Erythroblast (primary cell): ENCODE measurements around the gene MPO.

Experiments used
- DNase-seq, 2 experiments: peaks; one replicate each; lab custom pipeline; 2025; lab: John Stamatoyannopoulos, UW
- GATA1 ChIP-seq: IDR thresholded peaks from 2 replicates; pipeline ENCODE4 v1.6.1; 2011; ENCODE audit warnings: low read depth, mild to moderate bottlenecking, control low read depth, low read length, moderate library complexity
- POLR2A ChIP-seq: IDR thresholded peaks from 2 replicates; pipeline ENCODE4 v1.6.1; 2011; ENCODE audit warnings: mild to moderate bottlenecking, low read length

Gene MPO, protein sequence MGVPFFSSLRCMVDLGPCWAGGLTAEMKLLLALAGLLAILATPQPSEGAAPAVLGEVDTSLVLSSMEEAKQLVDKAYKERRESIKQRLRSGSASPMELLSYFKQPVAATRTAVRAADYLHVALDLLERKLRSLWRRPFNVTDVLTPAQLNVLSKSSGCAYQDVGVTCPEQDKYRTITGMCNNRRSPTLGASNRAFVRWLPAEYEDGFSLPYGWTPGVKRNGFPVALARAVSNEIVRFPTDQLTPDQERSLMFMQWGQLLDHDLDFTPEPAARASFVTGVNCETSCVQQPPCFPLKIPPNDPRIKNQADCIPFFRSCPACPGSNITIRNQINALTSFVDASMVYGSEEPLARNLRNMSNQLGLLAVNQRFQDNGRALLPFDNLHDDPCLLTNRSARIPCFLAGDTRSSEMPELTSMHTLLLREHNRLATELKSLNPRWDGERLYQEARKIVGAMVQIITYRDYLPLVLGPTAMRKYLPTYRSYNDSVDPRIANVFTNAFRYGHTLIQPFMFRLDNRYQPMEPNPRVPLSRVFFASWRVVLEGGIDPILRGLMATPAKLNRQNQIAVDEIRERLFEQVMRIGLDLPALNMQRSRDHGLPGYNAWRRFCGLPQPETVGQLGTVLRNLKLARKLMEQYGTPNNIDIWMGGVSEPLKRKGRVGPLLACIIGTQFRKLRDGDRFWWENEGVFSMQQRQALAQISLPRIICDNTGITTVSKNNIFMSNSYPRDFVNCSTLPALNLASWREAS

DNA sequence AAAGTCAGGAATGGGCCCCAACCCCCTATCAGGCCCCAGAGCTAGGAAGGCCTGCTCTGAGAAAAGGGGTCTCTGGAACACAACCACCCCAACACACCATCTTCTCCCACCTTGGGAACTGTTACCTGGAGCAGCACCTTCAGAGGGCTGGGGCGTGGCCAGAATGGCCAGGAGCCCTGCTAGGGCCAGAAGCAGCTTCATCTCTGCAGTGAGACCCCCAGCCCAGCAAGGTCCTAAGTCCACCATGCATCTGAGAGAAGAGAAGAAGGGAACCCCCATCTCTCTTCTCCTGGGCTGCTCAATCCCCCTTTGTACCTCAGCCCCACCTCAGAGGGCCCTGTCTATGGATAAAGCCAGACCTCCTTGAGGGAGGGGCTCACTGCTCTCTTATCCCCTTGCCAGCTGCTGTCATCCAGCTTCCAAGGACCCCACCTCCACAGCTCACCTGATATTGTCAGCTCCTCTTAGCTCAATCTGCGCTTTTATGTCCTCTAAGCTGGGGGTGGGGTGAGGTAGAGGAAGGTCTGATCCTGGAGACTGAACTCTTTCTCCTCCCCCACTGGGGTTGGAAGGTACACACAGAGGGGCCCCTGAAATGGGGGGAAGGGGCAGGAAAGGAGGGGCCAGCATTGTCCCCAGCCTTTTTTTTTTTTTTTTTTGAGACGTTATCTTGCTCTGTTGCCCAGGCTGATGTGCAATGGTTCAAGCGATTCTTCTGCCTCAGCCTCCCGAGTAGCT, at the start of gene MPO:
MPO (minus strand) TSS at position 456 of the 738 bp plus-strand sequence; CDS start at position 279, 177 bp downstream.
- DNase-seq, result no peak
- TF ChIP-seq GATA1 (no peak), POLR2A (no peak)

DNA sequence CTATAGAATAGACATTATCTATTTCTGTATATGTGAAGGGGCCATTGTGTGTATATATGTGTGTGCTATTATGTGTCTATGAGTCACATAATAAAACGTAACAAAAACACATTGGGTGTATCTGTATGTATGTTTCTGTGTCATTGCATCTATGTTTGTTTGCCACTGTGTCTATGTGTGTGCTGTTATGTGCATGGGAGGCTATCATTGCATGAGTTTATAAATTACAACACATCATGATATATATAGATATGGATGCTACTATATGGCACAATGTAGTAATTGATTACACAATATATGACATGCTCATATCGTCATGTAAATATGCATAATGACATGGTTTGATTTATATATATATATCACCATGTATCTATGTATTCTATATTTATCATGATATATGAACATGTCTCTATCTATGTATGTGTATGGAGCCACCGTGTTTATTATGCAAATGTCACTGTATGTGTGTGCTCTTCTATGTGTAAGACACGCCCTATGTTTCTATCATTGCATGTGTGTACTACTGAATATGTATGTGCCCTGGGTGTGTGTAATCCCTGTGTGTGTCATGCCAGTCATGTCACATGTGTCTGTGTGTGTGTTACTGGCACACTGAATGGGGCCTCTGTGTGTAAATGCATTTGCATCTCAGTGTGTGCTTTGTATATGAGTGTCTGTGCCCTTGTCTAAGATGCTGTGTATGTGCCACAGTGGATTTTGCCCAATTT, 49.2 kb upstream of the MPO start:
- DNase-seq, result peak; percentile 72 to 82
- TF ChIP-seq GATA1, result no peak
- TF ChIP-seq POLR2A, result peak; percentile 92

DNA sequence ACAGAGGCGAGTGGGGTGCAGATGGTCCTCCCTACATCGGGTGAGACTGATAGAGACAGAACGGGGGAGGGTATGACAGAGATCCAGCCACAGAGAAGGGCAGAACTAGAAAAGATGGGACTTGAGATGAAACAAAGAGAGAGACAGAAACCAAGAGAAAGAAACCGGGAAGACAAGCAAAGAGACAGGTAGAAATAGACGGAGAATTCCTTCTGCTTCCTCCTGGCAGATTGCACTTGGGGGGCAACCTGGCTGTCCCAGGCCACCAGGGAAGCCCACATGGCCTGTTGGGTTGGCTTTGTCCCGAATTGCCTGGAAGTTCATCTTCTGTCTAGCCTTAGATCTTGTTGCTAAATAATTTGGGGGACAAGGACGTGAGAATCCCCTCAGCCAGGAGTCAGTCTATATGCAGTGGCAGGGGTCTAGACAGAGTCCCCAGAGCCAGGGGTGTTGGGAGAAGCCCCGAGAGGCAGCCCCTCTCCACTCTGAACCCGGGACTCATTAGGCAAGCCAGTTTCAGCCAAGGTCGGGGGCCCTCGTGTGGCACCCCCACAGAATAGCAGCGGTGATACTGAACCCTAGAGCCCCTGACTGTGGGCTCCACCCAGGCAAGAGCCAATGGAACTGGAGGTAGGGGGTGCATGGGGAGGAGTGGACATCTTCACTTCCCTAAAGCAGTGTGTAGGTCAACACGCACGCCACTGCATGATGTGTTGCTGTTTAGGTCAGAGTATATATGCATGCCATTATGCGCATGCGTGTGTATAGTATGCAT, 48.5 kb upstream of the MPO start:
- TF ChIP-seq POLR2A, result peak; percentile 98
- TF ChIP-seq GATA1, result no peak
- peak; percentile 86 to 93 for DNase-seq

DNA sequence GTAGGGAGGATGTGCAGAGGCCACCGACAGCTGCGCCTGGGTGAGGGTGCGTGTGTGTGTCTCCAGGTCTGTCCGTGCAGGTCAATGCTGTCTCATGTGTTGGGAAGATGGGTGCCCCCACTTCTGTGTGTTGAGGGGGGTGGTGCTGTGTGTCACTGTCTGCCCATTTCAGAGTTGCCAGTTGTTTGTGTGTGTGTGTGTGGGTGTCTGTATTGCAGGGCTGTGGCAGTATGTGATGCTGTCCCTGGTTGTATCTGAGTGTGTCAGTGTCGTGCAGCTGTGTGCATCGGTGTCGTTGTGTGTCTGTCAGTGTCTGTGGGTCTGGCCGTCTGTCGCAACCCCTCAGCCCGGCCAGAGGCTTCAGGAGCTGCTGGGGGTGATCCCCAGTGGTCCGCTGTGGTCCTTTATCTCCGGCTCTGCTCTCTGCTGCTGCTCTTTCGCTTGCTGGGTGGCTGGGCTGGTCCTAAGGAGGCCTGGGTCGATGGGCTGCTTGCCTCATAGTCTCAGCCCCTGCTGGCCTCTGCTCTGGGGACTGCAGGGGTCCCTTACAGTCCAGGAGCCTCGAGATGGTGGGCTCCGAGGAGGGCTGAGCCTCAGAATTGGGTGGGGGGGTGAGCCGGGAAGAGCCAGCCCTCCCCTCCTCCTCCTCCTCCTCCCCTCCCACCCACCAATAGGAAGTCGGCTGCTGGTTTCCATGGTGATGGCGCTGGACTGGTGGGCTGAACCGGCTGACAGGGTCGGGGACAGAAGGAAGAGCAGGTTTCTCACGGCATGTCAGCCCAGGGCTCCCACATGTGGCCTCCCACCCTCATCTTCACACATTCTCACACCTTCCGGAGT, 47.7 kb upstream of the MPO start, which contains the start of gene TSPOAP1:
TSPOAP1 (minus strand) TSS at position 601 of the 840 bp plus-strand sequence. CDS start 875 bp downstream, outside the sequence.
- DNase-seq, result peak; percentile 70 to 84
- TF ChIP-seq POLR2A (peak; percentile 65), GATA1 (no peak)

DNA sequence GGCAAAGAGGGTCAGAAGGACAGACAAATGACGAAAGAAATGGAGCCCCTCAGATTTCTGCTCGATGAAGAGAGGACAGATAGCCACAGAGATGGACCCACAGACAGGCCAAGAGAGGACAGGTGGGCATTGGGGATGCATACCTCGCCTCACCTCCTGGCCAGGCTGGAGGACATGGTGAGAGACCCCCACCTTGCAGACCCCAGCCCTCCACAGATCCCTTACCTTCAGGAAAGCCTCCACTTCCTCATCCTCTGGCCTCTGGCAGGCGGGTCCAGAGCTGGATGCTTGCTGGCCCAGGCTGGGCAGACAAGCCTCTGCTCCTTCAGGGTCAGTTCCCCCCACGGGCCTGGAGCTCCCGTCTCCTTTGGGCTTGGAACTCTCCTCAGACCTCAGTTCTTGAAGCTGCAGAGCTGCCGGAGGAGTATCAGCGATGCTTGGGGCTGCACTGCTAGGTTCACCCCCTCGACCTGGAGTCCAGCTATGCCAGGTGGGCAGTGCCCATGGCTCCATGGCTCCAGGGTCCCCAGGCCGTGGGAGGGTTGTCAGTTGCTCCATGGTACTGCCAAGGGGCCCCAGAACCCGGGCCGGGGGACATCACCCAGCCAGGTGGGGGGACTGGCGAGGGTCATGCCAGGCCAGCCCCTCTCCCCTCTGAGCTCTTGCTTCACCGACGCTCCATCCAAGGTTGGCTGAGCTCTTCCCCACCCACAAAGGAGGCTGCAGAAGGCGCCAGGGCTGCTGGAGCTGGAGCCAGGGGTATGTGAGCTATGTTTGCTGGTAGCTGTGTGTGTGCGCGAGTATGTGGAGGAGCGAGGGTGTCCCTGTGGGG, 46.8 kb upstream of the MPO start:
- no peak for TF ChIP-seq POLR2A
- TF ChIP-seq GATA1, result no peak
- DNase-seq, result peak in 1 of 2 experiments; percentile 55

DNA sequence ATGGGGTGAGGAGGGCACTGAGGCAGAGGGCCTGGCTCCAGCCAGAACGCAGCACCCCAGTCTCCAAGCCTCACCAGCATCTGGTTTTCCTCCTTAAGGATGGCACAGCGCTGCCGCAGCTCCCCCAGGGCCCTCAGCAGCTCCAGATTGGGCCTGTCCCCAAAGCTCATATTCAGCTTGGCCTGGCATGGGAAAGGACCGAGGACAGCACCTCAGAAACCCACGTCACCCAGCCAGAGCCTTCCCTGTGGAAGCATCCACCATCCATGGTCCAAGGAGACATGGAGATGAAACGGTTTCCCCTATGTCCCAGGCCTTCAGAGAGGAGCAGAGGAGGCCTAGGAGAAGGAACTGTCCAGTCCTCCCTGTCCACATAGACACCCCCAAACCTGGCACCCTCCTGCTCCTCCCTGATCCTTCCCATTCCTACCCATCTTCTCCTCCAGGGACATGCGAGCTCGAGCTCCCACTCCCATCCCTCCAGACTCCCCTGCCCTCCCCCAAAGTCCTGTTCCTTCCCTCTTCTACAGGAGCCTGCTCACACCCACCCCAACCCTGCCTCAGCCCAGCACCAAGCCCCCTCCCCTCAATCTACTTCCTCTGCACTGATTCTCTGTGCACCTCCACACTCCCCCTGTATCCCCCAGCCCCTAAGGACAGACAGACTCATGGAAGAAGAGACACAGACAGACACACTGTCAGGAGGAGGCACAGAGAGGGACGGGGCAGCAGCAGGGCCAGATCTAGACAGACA, 46.1 kb upstream of the MPO start:
- TF ChIP-seq GATA1, result no peak
- no peak for TF ChIP-seq POLR2A
- no peak for DNase-seq

DNA sequence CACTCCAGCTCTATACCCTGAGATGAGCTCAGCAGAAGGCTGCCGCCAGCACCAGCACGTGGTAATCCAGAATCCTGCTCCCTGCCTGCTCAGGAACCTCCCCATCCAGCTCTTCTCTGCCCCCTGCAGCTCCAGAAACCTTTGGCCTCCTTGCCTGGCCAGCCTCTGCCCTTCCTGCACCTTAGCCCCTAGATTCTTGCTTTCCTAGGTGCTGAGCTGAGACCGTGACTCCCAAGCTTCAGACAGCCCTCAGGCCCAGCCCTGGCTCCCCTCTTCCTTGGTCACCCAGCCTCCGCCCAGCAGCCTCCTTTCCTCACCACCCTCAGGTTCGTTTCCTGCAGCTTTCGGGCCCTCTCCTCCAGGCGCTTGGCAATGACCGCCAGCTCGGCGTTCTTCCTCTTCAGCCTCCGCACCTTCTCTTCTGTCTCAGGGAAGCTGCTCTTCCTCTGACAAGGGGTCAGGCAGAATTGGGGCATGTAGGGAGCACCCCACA, 45.3 kb upstream of the MPO start:
- DNase-seq, result peak in 1 of 2 experiments; percentile 41
- TF ChIP-seq GATA1 (no peak), POLR2A (peak; percentile 32)

DNA sequence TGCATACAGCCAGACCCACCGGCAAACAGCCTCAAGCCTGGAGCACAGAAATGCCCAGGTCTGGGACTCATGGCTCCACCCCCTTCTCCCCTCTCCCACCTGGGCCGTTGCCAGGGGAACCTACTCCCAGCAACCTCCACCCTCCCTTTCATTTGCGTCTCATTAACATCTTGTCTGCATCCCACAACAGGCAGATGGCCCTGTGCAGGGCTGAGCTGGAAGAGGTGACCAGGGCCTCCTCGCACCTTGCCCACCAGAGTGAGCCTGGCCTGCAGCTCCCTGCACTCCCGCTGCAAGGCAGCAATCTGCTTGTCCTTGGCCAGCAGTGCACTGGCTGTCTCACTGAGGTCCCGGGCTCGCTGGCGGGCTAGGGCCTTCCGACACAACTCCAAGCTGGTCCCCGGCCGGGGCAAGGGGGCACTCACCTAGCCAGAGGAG, 44.6 kb upstream of the MPO start:
- peak in 1 of 2 experiments; percentile 47 for DNase-seq
- TF ChIP-seq GATA1 (no peak), POLR2A (peak; percentile 3)

DNA sequence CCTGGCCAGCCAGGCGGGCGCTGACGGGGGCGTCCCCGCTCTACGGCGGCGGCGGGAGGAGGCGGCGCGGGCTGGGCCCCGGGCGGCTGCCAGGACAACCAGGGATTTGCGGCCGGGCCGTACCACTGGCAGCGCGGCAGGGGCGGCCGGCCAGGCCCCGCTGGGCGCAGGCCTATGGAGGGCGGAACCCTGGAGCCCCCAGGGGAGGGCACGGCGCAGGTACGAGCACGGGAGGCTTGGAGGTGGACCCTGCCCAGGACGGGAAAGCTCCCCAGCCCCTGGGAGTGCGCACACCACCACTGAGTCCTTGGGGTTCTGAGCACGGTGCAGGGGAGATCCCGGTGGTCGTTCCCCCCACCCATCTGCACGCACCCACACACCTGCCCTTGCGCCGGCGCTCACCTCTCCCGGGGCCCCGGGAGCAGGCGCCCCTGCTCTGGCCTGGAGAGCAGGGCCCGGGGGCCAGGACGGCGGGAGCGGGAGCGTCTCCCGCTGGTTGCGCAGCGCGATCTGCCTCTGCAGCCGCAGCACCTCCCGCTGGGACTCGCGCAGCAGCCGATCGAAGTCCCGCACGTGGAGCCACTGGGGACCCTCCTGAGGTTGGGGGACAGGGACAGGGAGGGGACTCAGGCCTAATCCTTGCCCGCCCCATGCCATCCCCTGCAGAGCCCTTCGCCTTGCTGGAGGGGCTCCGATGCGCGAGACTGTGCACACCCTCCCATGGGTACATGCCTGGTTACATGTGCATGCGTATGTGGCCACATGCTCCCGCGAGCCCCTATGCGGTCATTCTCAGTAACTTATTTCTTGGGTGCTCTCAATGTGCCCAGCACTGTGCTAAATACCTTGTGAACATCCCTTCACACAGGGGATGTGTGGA, 43.9 kb upstream of the MPO start:
- peak in 1 of 2 experiments; percentile 47 for DNase-seq
- TF ChIP-seq POLR2A (peak; percentile 23), GATA1 (no peak)
